GM20431 (cell line): ENCODE results near the gene CANT1.

Experiments
- in situ Hi-C: fragments of 300-500 bp; cut with MseI, MboI; formaldehyde crosslinking; loops from one replicate; pipeline ENCODE4 v1.15.0; 2020; ENCODE audit warnings: low sequenced_read_pairs; ENCODE audit not compliant: unreplicated experiment

The CANT1 gene

DNA sequence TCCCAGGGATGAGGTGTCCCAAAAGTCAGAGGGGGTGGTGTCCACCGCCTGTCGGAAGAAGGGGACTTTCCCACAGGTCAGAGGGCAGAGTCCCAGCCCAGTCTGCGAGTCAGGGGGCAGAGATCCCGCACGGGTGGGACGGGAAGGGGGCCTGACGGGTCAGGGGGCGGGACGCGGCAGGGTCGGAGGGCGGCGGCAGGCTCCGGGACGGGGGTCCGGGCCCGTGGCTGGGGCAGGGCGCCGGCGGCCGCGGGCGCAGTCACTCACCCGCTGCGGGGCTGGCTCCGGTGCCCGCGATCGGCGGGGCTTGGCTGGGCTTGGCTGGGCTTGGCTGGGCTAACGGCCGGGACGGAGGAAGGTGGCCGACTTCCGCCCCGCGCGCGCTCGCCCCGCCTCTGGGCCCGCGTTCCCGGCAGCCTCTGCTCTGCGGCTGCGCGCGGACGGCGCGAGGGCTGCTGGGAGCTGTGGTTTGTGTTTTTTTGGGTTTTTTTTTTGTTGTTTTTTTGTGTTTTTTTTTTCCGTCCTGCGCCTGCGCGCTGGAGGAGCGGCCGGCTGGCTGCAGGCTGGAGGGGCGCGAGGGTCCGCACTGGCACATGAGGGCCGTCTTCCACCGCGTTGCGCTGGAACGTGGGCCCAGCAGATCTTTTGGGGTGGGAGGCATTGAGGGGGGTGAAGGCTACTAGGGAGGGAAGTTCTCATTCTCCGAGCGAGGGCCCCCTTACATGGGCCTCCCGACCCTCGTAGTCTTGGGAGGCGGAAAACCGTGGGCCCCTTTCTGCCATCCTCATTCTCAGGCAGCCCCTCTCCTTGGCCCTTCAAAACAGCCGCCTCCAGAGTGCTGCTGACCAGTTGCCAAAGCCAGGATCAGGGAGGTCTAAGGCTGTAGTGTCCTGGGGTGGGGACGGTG is at the start of gene CANT1:
TSS of gene CANT1 (minus strand) at position 368 of the 907 bp plus-strand sequence. CDS start 12,142 bp downstream, outside the sequence.
- in situ Hi-C loops, result no loop called here

DNA sequence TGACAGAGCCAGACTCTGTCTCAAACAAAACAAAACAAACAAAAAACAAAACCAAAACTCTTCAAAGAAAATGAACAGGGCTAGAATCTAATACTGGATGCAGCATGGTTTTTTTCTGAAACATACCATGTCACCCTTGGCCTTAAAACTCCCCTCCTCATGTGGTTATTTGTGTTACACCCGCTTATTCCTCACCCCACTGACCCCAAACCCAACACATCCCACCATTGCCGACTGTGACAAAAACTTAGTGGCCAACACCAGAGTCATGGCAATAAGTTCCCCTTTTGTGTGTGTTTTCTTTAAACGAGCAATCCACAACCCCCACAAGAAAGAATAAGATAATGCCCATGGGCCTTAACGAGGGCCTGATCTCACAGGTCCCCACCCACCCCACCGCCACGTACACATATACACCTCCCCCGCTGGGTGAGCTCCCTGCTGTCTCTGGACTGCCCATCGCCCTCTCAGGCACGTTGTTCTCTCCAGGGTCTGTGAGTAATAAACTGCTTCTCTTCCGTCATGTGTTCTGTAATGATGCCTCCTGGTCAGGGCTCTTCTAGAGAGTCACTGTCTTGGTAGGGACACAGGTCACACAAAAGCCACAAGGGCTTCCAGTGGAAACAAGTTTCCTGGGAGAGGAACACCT is 48.3 kb upstream of the CANT1 start:
- in situ Hi-C loops, result no loop called here

DNA sequence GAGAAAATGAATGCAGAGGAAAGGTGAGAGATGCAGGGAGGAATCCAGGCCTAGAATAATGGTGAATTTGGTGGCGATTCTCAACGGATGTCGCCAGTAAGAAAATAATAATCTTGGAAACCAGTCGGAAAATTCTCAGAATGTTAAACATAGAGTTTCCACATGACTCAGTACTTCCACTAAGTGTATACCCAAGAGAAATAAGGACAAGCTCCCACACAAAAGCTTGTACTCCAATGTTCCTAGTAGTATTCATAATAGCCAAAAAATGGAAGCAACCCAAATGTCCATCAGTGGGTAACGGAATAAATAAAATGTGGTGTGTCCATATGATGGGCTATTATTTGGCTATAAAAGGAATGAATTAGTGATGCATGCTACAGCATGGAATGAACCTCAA is 45.6 kb upstream of the CANT1 start:
- in situ Hi-C loops, result no loop called here

DNA sequence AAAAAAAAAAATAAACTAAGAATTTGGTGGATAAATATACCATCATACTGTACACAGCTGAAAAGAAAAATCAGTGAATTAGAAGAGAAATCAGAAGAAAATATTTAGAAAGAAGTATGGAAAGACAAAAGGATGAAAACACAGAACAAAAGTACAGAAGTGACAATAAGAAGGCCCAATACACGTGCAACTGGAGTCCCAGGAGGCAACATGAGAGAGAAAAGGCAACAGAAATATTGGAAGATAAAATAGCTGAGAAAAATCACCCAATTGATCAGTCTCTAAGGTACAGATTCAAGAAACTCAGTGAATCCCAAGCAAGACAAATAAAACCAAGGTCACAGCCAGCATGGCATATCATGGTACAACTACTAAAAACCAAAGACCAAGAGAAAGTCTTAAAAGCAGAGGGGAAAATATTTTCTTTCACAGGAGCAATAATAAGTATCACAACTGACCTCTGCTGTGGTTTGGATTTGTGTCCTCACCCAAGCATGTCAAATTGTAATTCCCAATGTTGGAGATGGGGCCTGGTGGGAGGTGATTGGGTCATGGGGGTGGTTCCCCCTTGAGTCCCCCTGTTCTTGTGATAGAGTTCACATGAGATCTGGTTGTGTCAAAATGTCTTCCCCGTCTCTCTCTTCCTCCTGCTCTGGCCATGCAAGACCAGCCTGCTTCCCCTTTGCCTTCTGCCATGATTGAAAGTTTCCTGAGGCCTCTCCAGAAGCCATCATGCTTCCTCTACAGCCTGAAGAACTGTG is 44.8 kb upstream of the CANT1 start:
- in situ Hi-C loops, result no loop called here

DNA sequence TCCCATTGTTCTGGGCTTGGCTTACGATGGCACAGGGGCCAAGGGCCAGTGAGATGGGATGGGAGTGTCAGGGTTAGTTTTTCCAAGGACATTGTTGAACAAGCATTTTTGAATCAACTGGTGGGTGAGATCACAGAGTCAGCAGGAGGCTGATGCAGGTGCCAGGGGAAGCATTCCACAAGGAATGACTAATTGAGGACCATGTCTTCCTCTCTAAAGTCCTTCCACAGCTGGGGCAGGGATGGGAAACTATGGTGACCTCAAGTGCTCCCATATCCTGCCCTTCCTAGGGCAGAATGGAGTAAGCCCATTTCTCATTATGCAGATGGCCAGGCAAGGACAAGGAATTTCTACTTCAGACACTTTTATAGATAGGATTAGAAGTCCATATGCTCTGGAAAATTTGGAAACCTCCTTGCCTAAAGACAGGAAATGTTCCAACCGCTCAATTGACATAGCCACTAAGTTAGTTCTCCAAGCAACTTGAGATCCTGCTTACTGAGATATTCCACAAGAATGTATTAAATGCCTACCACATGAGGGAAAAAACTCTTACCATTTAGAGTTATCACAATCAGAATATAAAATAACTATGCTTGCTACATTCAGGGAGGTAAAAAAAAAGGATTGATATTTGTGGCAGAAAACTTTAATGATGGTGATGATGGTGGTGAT is 43.8 kb upstream of the CANT1 start:
- in situ Hi-C loops, result no loop called here

DNA sequence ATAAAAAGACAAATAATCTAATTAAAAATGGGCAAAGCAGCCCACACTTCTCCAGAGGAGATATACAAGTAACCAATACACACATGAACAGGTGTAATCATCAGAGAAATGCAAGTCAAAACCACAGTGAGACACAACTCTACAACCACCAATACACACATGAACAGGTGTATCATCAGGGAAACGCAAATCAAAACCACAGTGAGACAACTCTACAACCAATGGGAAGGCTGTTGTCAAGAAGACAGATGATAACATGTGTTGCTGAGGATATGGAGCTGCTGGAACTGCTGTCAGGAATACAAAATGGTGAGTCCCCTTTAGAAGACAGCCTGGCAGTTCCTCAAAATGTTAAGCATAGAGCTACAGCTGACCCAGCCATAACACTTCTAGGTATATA is 42.6 kb upstream of the CANT1 start:
- in situ Hi-C loops, result no loop called here

DNA sequence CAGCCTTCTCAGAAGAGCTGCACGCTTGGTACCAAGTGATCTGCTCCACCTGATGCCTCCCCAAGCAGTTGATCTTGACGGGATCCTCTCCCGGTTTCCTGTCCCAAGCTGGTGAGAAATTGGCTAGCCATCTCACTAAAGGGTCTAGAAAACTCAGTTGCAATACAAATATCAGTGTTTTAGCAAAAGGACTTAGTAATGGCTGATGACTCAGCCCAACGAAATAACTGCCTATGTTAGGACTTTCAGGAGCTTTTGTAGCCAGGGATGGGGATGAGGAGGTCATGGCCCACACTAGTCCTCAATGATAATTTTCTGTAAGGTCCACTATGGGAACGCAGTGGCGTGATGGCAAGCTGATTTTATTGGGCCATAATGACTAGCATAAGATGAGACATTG is 41.7 kb upstream of the CANT1 start:
- in situ Hi-C loops, result no loop called here

DNA sequence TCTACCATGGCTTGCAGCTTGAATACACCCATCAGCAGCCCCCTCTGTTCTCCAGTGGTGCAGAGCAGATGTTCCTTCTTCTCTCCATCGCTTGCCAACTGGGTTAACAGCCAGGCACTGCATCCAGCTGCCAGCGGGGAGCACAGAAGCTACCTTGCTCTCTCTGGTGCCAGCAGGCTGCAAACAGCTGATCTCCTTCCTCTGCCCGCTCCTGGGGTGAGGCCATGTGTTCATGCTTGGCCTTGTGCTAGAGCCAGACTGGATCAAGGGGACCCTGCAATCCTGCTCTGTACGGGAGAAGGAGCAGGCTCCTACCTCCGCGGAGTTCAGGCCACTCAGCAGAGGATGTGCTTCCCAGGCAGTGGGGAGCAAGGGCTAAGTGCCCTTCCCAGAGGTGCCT is 41.0 kb upstream of the CANT1 start:
- in situ Hi-C loops, result no loop called here

DNA sequence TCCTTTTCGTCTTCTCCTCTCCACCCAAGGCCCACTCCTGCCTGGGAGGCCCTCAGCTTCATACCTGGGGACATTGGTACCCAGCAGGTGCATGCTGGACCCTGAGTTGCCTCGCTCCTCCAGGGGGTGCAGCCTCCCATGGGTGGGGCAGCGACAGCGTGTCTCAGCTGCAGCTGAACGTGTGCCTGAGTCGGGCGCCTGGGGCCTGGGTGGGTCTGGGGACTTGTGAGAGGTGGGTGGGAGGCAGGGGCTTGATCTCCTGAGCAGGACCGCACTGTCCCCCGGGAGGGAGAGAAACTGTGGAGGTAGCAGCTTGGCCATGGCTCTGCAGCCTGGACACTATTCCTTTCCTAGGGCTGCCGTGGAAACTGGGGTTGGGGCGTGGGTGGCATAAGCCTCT is 40.3 kb upstream of the CANT1 start:
- in situ Hi-C loops, result no loop called here

DNA sequence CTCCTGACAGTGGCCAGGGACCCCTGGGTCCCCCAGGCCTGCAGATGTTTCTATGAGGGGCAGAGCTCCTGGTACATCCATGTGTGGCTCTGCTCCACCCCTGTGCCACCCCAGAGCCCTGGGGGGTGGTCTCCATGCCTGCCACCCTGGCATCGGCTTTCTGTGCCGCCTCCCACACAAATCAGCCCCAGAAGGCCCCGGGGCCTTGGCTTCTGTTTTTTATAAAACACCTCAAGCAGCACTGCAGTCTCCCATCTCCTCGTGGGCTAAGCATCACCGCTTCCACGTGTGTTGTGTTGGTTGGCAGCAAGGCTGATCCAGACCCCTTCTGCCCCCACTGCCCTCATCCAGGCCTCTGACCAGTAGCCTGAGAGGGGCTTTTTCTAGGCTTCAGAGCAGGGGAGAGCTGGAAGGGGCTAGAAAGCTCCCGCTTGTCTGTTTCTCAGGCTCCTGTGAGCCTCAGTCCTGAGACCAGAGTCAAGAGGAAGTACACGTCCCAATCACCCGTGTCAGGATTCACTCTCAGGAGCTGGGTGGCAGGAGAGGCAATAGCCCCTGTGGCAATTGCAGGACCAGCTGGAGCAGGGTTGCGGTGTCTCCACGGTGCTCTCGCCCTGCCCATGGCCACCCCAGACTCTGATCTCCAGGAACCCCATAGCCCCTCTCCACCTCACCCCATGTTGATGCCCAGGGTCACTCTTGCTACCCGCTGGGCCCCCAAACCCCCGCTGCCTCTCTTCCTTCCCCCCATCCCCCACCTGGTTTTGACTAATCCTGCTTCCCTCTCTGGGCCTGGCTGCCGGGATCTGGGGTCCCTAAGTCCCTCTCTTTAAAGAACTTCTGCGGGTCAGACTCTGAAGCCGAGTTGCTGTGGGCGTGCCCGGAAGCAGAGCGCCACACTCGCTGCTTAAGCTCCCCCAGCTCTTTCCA is 39.5 kb upstream of the CANT1 start:
- in situ Hi-C loops, result no loop called here

DNA sequence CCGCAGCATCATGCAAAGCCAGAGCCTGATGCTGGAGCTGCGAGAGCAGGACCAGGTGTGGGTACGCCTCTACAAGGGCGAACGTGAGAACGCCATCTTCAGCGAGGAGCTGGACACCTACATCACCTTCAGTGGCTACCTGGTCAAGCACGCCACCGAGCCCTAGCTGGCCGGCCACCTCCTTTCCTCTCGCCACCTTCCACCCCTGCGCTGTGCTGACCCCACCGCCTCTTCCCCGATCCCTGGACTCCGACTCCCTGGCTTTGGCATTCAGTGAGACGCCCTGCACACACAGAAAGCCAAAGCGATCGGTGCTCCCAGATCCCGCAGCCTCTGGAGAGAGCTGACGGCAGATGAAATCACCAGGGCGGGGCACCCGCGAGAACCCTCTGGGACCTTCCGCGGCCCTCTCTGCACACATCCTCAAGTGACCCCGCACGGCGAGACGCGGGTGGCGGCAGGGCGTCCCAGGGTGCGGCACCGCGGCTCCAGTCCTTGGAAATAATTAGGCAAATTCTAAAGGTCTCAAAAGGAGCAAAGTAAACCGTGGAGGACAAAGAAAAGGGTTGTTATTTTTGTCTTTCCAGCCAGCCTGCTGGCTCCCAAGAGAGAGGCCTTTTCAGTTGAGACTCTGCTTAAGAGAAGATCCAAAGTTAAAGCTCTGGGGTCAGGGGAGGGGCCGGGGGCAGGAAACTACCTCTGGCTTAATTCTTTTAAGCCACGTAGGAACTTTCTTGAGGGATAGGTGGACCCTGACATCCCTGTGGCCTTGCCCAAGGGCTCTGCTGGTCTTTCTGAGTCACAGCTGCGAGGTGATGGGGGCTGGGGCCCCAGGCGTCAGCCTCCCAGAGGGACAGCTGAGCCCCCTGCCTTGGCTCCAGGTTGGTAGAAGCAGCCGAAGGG is 38.6 kb upstream of the CANT1 start:
- in situ Hi-C loops, result no loop called here

DNA sequence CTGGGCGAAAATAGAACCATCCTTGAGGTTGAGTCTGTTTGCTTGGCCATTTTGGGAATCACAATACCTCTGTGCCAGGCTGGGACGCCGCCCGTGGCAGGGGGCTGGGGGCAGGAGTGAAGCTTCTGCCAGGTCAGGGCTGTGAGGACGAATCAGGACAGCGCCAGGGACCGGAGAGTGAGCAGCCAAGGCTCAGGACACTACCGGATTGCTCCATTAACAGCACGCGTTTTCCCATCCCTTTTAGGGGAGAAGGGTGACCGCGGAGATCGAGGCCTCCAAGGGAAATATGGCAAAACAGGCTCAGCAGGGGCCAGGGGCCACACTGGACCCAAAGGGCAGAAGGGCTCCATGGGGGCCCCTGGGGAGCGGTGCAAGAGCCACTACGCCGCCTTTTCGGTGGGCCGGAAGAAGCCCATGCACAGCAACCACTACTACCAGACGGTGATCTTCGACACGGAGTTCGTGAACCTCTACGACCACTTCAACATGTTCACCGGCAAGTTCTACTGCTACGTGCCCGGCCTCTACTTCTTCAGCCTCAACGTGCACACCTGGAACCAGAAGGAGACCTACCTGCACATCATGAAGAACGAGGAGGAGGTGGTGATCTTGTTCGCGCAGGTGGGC is 37.8 kb upstream of the CANT1 start:
- in situ Hi-C loops, result no loop called here

DNA sequence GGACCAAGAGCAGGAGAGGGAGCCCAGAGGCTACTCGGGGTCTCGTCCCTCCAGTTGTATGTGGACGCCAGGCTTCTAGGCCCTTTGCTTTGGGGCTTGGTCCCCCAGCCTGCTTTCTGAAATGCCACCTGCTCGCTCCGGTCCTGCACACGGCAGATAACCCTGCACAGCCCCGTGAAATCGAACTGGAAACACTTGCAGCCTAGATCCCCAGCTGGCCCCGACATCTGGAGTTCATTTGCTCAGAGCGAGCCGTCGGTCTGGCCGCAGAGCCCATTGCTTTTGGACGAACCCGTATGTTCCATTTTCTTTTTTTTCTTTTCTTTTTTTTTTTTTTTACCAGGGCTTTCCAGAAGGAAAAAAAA is 37.3 kb upstream of the CANT1 start:
- in situ Hi-C loops, result no loop called here

DNA sequence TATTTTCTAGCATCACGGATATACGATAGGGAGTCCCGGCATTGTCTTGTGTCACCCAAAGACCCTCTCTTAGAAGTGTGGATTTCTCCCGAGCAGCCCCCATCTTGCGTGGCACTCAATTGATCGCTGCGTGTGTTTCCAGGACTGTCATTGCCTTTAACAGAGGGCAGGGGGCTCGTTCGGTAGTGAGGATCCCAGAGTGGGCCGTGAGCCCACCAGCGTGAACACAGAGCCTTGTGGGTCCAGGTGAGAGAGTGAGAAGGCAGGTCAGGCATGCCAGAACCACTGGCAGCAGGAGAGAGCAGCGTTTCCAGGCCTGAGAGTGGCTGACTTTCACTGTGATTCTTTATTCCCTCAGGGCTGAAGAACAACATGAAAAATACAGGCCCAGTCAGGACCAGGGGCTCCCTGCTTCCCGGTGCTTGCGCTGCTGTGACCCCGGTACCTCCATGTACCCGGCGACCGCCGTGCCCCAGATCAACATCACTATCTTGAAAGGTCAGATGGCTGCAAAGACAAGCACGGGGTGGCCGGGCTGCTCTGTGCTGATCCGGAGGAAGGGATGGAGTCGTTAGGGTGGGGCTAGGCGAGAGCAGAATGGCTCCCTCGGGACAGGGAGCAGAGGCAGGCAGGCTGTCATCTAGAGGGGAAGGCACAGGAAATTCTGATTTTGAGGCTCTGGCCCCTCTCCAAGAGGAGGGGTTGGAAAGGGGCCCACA is 36.8 kb upstream of the CANT1 start:
- in situ Hi-C loops, result no loop called here

DNA sequence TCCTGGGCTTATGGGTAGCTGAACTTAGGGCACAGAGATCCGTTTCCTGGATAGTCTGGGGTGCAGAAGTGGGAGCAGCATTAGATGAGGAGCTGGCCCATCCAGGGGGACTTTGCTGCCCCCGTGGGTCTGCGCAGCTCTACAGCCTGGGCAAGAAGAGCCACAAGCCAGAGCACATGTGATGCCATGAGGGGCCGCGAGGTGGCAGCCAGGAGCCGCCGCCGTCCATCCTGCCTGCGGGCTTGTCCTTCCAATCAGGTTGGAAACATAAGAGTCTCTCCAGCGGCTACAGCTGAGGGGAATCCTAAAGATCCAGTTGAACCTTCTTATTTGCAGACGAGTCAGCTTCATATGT is 36.3 kb upstream of the CANT1 start:
- in situ Hi-C loops, result no loop called here

DNA sequence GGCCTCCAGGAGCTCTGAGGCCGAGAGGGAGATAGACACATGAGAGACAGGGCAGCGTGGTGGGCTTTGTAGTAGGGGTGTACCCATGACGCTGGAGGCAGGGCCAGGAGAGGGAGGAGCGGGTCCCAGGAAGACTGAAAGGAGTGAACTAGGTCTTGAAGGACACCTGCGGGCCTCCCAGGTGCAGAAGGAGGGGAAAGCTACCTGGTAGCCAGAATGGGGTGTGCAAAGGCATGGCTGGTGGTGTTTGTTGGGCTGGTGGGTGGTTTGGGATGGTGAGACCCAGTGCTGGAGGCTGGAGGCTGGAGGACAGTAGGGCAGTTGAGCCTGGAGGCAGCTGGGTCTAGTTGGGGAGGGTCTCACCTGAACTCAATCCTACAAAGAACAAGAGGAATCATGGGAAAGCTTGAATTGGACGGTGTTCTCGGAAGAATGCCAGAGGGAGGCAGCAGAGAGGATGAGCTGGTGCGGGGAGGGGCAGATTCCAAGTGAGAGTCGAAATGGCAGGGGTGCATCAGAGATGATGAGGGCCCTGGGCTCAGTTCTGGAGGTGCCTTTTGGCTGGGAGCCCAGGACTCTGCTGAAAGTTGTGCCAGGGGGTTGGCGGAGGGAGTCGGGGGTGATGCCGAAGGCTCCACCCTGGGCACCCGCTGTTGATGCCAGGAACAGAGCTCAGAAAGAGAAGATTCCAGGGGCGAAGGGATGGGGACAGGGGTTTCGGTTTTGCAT is 35.6 kb upstream of the CANT1 start:
- in situ Hi-C loops, result no loop called here

DNA sequence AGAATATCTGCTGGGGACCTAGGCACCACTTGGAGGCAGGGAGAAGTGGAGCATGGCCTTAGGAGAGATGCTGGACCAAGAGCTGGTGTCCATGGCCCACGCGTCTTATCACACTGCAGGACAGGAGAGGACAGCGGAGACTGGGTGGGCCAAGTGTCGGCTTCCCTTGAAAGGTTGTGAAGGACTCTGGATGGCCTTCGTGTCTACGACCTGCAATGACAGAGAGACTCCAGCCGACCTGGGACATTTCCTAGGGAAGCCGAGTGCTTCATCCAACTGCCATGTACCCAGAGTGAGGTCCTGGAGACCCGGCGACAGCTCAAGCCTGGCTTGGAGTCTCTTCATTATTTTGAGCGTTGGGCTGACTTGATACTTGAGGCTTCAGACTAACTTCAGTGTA is 34.9 kb upstream of the CANT1 start:
- in situ Hi-C loops, result no loop called here
